Testis (tissue), 2 donors: Measurements from ENCODE around the gene NOSIP.

Experiments
- CTCF ChIP-seq, 3 experiments: fragments of 450-650 bp in 2 of 3; fragments of 200-600 bp in 1 of 3; sonication (generic) in 1 of 3; IDR thresholded peaks; one replicate each; pipeline ENCODE4 v1.5.1; 2016 to 2019; ENCODE audit warnings: antibody characterized with exemption in 3 of 3, mild to moderate bottlenecking in 2 of 3, moderate library complexity in 1 of 3
- POLR2A ChIP-seq: fragments of 450-650 bp; IDR thresholded peaks from one replicate; pipeline ENCODE4 v1.6.1; 2017; ENCODE audit warnings: antibody characterized with exemption, mild to moderate bottlenecking, moderate library complexity

DNA sequence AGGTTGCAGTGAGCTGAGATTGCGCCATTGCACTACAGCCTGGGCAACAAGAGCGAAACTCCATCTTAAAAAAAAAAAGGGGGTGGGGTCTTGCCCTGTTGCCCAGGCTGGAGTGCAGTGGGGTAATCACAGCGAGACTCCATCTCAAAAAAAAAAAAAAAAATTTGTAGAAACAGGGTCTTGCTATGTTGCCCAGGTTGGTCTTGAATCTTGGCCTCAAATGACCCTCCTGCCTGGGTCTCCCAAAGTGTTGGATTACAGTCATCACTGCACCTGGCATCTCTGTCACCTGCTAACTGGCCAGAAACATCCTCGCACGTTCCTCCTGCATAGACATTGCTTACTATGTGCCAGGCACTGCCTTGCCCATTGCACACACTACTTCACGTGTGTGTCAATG is 38.4 kb downstream of the NOSIP start:
- TF ChIP-seq CTCF (IDR thresholded peaks at IDR 0.05) (no peak), POLR2A (no peak)
